Measurements from ENCODE around the gene SPATA13. TPM values are rescaled to one million over a fixed set of nuclear protein-coding genes. Genes with fewer than 3 reads are reported as not detected.

SPATA13 gene
- total RNA-seq, 1 donor from 2014 or later, result 52.7 TPM

Other genes with a start within 250 kb of the SPATA13 start
- gene C1QTNF9, start 148.9 kb downstream of the SPATA13 start, total RNA-seq, result 0.14 TPM